GM18499 (cell line): Measurements from ENCODE around the gene GRAMD1A.
"Not testable (repeated sequence)": the region's sequence is repeated elsewhere in the genome, so short reads cannot be mapped to it uniquely, and the experiment has no call there.

Source experiments
- ATAC-seq: cut with Tn5 transposase; IDR thresholded peaks from one replicate; pipeline ENCODE4 v1.9.1; 2021; ENCODE audit warnings: moderate number of reproducible peaks; ENCODE audit not compliant: insufficient read depth, unreplicated experiment

Gene GRAMD1A

DNA sequence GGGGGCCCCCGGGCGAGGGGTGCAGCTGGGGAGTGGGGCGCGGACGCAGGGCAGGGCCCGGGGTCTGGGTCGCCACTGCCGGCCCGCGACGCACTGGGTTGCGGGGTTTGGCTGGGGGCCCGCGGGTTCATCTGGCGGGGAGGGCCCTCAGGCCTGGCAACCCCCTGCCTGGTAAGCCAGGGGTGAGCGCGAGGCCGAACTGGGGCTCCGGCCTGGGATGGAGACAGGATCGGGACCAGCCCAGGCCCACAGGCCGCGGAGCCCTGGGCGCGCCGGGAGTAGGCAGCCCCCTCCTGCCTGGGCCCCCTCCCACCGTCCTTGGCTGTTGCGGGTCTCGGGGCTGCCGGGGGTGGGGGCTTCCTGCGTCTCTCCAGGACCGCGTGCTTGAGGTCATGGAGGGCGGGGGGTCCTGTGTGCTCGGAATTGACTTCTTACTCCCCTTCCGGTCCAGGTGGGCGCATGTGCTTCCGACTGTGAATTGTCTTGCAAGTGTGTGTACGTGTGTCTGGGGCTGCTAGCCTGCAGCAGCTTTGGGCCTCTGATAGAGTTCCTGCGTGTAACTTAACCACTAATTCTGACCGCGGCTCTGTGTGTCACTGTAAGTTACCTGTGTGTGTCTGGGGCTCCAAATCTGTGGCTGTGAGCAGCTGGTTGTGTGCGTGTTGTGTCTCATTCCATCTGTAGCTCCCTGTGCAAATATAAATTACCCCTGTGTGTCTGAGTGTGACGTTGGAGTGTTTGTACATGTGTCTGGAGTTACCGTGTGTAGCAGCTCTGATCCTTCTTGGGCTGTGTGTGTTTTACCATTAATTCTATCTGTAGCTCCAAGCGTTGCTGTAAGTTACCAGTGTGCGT, 751 bp downstream of the GRAMD1A start:
- ATAC-seq: no peak

DNA sequence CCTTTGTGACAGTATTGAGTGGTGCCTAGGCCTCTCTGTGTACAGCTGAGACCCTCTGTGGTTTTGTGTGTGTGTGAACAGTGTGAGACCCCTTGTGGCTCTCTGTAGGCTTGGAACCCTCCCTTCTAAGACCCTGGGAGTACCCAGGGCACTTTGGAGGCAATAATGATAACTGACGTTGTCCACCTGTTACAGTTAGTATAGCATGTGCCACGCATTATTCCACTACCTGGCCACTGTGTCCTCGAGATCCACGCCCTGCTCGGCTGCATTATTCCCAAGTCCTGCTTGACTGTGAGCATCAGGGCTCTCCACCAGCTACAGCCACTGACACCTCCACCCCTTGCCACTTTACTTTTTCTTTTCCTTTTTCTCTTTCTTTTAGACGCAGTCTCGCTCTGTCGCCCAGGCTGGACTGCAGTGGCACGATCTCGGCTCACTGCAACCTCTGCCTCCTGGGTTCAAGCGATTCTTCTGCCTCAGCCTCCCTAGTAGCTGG, 2.0 kb downstream of the GRAMD1A start:
- ATAC-seq: no peak

DNA sequence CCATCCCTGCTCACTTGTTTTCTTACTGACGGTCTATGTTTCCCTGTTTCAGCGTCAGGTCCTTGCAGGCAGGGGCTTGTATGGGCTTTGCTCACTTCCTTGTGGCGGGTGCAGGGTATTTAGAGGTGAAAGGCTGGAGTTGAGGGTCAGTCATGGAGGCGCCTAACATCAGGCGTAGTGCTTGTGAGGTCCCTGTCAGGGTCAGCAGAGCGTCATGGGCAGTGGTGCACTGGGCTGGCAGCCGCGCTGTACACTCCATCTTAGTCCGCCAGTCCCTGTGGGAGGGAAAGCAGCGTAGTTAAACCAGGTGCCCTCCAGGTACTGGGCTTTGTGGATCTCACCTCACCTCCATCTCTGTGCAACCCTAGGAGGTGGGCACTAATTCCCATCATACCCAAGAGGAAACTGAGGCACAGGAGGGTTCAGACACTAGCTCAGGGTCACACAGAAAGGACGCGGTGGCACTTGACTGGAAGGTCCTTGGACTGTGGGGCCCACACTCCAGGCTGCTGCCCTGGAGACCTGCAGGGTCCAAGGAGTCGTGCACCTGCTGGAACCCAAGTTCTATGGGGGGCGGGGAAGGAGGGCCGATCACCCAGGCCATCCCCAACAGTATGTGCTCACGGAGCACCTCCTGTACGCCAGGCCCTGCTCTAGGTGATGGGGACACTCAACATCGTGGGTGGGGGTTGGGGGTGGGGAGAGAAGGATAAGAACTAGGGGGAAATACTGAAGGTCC, 4.6 kb downstream of the GRAMD1A start:
- no peak for ATAC-seq

DNA sequence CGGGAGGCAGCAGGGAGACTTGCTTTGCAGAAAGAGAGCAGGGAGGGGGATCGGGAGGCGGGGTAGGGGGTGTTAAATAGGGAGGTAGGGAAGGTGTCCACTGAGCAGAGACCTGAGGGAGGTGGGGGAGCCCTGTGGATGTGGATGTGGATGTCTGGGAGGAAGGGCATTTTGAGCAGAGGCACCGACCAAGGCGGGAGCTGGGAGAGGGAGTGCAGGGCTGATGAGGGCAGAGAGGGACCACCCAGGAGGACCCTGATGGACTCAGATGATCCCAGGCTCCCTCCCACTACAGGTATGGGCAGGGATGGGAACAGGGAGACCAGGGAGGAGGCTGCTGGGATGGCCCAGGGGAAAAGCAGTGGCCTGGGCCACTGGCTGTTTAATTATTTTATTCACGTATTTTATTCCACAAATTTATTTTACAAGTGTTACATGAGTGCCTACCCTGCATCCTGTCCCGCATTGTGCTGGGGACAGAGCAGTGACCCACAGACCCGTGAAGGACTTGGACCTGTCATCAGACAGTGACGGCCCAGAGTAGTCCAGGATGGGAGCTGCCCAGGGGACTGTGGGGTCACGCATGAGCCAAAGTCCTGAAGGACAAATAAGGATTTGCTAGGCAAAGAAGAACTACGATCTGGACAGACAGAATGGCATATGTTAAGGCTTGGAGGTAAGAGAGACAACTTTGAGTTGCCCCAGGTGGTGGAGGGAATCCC, 5.3 kb downstream of the GRAMD1A start:
- no peak for ATAC-seq

DNA sequence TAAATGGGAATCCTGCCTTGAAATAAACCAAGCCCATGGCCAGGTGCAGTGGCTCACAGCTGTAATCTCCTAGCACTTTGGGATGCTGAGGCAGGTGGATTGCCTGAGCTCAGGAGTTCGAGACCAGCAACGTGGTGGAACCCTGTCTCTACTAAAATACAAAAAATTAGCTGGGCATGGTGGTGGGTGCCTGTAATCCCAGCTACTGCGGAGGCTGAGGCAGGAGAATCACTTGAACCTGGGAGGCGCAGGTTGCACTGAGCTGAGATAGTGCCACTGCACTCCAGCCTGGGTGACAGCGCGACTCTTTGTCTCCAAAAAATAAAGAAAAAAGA, 5.9 kb downstream of the GRAMD1A start:
- ATAC-seq: not testable (repeated sequence)

DNA sequence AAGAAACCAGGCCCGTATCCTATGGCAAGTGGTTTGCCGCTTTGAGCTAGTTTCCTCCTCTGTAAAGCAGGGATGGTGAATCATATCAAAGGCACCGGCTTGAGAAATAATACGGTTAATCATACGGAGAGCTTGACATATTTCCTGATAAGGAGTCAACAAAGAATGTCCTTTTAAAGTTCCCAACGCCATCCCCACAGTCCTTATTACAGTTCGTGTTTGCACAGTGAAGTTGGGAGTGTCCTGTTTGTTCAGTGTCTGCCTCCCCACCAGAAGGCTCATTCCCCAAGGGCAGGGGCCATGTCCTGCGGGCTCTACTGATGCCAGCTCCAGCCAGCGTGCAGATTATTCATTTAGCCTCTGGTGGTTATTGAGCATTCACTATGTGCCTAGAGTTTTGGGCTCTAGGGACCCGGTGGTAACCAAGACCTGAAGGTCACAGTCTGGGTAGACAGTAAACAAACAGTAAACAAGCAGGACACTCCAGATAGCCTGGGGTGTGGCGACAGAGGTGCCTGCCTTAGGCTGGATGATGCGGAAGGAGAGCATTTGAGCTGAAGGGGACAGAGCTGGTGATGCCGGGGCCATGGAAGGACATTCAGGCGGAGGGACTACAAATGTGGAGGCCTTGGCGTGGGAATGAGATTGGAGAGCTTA, 6.3 kb downstream of the GRAMD1A start:
- ATAC-seq: no peak

DNA sequence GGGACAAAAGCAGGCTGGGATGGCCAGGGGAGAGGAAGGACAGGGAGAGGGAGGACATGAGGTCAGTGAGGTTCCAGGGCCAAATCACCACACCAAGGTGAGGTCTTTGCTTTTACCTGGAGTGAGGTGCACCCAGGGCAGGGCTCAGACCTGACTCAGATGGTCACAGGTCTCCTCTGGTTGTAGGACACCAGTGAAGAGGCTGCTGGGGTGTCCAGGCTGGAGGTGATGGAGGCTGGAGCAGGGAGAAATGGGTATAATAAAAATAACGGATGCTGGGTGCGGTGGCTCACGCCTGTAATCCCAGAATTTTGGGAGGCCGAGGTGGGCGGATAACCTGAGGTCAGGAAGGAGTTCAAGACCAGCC, 6.9 kb downstream of the GRAMD1A start:
- ATAC-seq: no peak

DNA sequence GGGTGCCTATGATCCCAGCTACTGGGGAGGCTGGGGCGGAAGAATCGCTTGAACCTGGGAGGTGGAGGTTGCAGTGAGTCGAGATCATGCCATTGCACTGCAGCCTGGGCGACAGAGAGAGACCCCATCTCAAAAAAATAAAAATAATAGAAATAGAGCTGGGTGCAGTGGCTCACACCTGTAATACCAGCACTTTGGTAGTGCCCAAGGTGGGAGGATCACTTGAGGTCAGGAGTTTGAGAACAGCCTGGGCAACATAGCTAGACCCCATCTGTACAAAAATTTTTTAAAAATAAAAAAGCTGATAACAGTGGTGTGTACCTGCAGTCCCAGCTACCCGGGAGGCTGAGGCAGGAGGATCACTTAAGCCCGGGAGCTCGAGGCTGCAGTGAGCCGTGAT, 7.3 kb downstream of the GRAMD1A start:
- ATAC-seq: not testable (repeated sequence)

DNA sequence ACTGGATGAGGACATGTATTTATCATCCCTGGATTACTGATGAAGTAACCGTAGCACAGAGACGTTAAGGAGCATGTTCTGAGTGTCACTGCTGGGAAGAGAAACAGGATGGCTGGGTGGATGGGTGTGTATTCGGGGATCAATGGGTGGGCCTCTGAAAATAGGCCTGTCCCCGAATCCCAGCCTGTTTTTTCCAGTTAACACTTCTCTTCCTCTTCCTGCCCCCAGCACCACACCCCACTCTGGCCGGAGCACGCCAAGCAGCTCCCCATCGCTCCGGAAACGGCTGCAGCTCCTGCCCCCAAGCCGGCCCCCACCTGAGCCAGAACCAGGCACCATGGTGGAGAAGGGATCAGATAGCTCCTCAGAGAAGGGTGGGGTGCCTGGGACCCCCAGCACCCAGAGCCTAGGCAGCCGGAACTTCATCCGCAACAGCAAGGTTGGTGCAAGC, 8.8 kb downstream of the GRAMD1A start:
- no peak for ATAC-seq

DNA sequence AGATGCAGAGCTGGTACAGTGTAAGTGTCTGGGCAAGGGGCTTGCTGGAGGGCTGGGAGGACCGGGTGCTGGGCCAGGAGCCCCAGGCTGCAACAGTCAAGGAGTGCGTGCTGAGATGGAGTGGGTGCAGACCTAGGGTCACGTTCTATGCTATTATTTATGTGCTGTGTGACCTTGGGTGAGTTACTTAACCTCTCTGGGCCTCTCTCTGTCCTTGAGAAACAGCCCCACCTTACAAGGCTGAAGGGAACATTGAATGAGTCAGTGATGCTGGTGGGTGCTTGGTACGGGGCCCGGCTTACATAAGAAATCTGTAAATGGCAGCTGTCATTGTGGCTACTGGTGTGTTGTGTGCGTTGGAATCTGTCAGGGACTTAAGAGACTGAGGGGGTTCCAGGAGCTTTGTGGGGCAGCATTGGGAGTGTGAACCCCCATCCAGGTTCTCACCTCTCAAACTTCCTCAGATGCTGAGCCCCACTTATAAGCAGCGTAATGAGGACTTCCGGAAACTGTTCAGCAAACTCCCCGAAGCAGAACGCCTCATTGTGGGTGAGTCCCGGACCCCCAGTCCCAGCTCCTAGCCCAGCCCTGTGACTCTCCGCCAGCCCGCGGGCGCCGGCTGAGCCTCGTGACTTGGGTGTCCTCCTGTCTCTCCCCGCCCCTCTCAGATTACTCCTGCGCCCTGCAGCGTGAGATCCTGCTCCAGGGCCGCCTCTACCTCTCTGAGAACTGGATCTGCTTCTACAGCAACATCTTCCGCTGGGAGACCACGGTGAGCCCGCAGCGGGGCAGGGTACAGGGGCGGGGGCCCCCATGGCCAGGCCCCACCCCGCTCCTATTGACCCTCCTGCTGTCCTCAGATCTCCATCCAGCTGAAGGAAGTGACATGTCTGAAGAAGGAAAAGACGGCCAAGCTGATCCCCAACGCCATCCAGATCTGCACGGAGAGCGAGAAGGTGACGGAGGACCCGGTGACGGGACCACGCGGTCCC, 9.6 kb downstream of the GRAMD1A start:
- ATAC-seq: no peak

DNA sequence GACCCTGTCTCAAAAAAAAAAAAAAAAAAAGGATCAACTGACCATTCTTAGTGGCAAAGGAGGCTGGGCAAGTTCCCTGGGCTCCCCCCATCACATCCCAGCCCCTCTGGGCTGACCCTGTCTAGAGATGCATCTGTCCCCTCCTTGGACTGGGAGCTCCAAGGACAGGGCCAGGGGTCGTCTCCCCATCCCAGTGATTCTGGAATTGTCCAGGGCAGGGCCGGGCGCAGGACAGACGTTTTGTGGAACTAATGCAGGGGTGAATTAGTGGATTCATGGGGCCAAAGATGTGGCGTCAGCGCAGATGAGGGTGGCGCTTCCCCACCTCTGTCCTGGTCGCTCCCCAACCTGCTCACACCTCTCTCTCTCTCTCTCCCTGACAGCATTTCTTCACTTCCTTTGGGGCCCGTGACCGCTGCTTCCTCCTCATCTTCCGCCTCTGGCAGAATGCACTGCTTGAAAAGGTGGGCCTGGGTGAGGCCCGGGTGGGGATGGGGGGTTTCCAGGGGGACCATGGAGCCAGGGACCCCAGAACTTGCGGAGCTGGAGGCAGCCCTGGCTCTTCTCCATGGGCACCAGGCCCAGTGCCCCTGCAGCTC, 11.1 kb downstream of the GRAMD1A start:
- ATAC-seq: no peak

DNA sequence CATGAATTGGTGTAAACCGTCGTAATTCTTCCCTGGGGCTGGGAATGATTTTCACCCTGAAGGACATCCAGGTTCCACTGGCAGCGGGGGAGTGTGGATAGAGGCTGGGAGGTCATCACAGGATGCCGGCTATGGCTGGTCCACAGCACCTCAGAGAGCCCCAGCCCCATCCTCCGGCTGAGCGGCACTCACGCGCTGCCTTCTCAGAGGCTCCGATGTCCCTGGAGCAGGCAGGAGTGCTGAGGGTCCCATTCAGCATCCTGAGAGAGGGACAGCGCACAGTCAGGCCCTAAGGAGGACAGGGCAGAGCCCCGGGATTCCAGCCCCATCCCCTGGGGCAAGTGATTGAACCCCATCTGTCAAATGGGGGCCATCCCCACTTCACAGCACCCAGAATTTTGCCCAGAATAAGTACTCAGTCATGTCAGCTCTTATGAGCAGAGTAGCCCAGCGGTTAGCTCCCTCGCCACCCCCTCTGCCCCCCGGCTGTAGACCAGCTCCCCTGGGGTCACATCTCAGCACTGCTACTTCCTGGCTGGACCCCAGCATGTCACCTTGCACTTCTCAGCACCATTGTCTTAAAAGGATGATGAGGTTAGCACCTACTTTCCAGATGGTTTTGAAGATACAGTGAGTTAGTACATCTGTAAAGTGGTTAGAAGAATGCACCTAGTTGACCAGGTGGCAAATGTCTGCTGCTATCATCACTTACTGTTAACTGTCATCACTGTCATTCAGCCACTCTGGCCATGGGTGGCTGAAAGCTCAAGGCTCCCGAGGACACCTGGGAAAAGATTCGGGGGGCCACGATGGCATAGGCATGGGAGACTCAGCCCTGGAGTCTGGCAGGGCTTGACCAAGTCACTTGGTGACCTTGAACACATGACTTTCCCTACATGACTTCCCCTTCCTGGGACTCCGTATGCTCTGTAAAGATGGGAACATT, 11.9 kb downstream of the GRAMD1A start:
- ATAC-seq: no peak

DNA sequence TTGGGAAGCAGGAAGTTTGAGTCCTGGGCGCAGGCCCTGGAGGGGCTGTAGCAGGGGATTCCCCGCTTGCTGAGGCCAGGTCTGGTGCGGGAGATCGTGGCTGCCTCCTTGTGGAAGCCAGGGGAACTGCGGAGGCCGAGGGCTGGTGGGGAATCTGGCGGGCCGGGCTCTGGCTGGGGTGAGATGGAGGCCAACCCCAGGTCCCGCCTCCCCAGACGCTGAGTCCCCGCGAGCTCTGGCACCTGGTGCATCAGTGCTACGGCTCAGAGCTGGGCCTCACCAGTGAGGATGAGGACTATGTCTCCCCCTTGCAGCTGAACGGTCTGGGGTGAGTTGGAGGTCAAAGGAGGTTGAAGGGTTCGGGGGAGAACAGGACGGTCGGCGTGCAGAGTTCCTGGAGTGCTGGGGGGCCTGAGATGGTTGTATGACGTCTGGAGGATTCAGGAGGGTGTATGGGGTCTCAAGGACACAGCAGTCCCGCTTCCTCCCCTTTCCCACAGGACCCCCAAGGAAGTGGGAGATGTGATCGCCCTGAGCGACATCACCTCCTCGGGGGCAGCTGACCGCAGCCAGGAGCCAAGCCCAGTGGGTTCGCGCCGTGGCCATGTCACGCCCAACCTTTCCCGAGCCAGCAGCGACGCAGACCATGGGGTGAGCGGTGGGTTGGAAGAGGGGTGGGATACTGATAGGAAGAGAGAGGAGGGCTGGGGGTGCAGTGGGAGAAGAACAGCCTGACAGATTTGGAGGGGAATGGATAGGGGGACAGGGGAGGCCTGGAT, 13.1 kb downstream of the GRAMD1A start:
- ATAC-seq: no peak

DNA sequence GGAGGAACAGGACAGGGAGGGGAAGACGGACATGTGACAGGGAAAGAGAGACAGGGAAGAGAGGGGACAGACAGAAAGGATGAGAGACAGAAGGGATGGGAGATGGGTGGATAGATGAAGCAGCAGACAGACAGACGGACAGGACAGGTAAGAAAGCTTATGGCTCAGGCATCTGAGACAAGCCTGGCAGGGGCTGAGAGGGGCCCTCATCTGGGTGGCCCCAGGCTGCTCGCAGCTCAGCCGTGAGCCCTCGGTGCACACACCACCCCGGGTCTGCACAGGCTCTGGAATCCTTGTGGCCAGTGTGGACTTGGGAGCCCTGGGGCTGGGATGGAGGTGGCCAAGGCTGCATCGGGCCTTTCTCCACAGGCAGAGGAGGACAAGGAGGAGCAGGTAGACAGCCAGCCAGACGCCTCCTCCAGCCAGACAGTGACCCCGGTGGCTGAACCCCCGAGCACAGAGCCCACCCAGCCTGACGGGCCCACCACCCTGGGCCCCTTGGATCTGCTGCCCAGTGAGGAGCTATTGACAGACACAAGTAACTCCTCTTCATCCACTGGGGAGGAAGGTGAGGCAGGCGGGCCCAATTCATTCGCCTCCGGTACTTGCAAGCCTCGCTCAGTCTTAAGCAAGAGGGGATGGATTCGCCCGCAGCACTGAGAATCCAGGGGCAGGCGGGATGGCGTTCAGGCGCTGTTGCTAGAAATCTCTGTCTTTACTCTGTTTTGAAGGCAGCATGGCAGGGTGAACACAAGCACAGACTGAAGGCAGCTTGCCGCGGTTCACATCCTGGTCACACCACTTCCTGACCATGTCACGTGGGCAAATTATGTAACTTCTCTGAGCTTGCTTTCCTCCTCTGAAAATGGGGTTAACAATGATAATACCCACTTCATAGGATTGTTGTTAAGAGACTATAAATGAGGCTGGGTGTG, 14.0 kb downstream of the GRAMD1A start:
- no peak for ATAC-seq

DNA sequence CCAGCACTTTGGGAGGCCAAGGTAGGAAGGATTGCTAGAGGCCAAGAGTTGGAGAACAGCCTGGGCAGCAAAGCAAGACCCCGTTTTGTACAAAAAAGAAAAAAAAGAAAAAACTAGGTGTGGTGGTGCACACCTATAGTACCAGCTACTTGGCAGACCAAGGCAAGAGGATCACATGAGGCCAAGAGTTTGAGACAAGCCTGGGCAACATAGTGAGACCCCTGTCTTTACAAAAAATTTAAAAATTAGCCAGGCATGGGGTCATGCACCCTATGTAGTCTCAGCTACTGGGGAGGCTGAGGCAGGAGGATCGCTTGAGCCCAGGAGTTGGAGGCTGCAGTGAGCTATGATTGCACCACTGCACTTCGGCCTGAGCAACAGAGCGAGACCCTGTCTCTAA, 14.7 kb downstream of the GRAMD1A start:
- ATAC-seq: not testable (repeated sequence)
